Activated CD8-positive, alpha-beta T cell treated with anti-CD3 and anti-CD28 coated beads for 36 hours (primary cell): Measurements from ENCODE around the gene USH1G. TPM values are rescaled to one million over a fixed set of nuclear protein-coding genes. Genes with fewer than 3 reads are reported as not detected.

Source experiments
- ATAC-seq: fragments of 200-7000 bp; cut with Tn5 transposase; one replicate; pipeline ENCODE4 v1.10.0; 2021; ENCODE audit warnings: mild to moderate bottlenecking, moderate library complexity
- CTCF ChIA-PET: fragments of 350-600 bp; sonication (Branson Sonifier 250); formaldehyde crosslinking; loops from one replicate; lab custom pipeline; 2021; ENCODE audit warnings: antibody characterized with exemption; lab: Charles Lee
- POLR2A ChIA-PET: fragments of 350-600 bp; sonication (Branson Sonifier 250); formaldehyde crosslinking; loops from one replicate; lab custom pipeline; 2021; ENCODE audit warnings: antibody characterized with exemption; lab: Charles Lee
- DNase-seq: peaks from one replicate; pipeline ENCODE4 v3.0.0-alpha.2; 2020
- H3K27ac Mint-ChIP-seq: one replicate; pipeline ENCODE4 v1.8.0; 2021; ENCODE audit warnings: mild to moderate bottlenecking, mixed read lengths
- H3K27me3 Mint-ChIP-seq: one replicate; pipeline ENCODE4 v1.8.0; 2021; ENCODE audit warnings: mixed read lengths
- H3K36me3 Mint-ChIP-seq: one replicate; pipeline ENCODE4 v1.8.0; 2021; ENCODE audit warnings: low read depth, mixed read lengths
- H3K4me1 Mint-ChIP-seq: one replicate; pipeline ENCODE4 v1.8.0; 2021; ENCODE audit warnings: low read depth, mixed read lengths
- H3K4me3 Mint-ChIP-seq: one replicate; pipeline ENCODE4 v1.8.0; 2021; ENCODE audit warnings: mild to moderate bottlenecking, moderate library complexity, mixed read lengths
- H3K9me3 Mint-ChIP-seq: one replicate; pipeline ENCODE4 v1.8.0; 2021; ENCODE audit warnings: mixed read lengths
- CTCF ChIP-seq: fragments of 200-600 bp; IDR thresholded peaks from one replicate; pipeline ENCODE4 v1.8.0; 2022; ENCODE audit warnings: antibody characterized with exemption, mild to moderate bottlenecking
- intact Hi-C: fragments of 100-400 bp; cut with micrococcal nuclease; formaldehyde crosslinking; loops from one replicate; pipeline ENCODE4 v1.10.0; 2022
- total RNA-seq, 2 experiments: library from RNA; stranded (reverse); gene quantifications; one replicate each; pipeline ENCODE4 v1.2.3, GENCODE V29; 2021

Gene USH1G
- total RNA-seq, 2 experiments from 2014 or later = not detected

GRCh38 chr17:74879308-74879707 lies 43.7 kb downstream of the USH1G start:
- no peak for TF ChIP-seq CTCF
- H3K27me3 Mint-ChIP-seq = peaks cover under 1% of the 10 kb centered on the region
- H3K27ac Mint-ChIP-seq = no peak overlapping the region
- intact Hi-C loops = no loop called here
- ChIA-PET CTCF (interaction anchor here (1.1 to 13.9 kb wide), 4 partner anchors 17 to 88 kb away, joined by 3 to 139 read pairs (median 8); partner anchors contain the start of gene GRIN2C), POLR2A (no interaction called here)
- ATAC-seq (no peak), DNase-seq (no peak)
- H3K4me3 Mint-ChIP-seq = no peak overlapping the region
- no peaks in the 10 kb centered on the region for H3K9me3 Mint-ChIP-seq
- H3K4me1 Mint-ChIP-seq = peaks cover 6% of the 10 kb centered on the region
- no peaks in the 10 kb centered on the region for H3K36me3 Mint-ChIP-seq

- no peak for TF ChIP-seq CTCF
- Mint-ChIP-seq H3K4me3 (no peak overlapping the region), H3K27ac (no peak overlapping the region), H3K9me3 (no peaks in the 10 kb centered on the region), H3K27me3 (no peaks in the 10 kb centered on the region), H3K4me1 (peaks cover 8% of the 10 kb centered on the region), H3K36me3 (no peaks in the 10 kb centered on the region)
- DNase-seq (no peak), ATAC-seq (no peak)
- intact Hi-C loops = no loop called here
- ChIA-PET CTCF (interaction anchor here (0.9 to 13.9 kb wide), 5 partner anchors 17 to 221 kb away, joined by 3 to 139 read pairs (median 3); partner anchors contain the start of gene GRIN2C), POLR2A (no interaction called here)
Observed at GRCh38 chr17:74878658-74879057, 44.4 kb downstream of the USH1G start.

- no peak for ATAC-seq
- H3K9me3 Mint-ChIP-seq = no peaks in the 10 kb centered on the region
- H3K27ac Mint-ChIP-seq = no peak overlapping the region
- H3K4me3 Mint-ChIP-seq = no peak overlapping the region
- ChIA-PET POLR2A (interaction anchor here (0.6 kb wide), 1 partner anchor 19 kb away, joined by 3 read pairs; no protein-coding TSS in a partner anchor), CTCF (interaction anchor here (0.9 to 13.9 kb wide), 5 partner anchors 16 to 220 kb away, joined by 3 to 139 read pairs (median 3); partner anchors contain the start of gene GRIN2C)
- no peaks in the 10 kb centered on the region for H3K36me3 Mint-ChIP-seq
- peaks cover 8% of the 10 kb centered on the region for H3K4me1 Mint-ChIP-seq
- TF ChIP-seq CTCF = no peak
- no peak for DNase-seq
- H3K27me3 Mint-ChIP-seq = no peaks in the 10 kb centered on the region
- intact Hi-C loops = no loop called here
Observed at GRCh38 chr17:74877592-74878548, 45.2 kb downstream of the USH1G start.

GRCh38 chr17:74875977-74876593 lies 47.0 kb downstream of the USH1G start:
- H3K4me3 Mint-ChIP-seq = no peak overlapping the region
- no peaks in the 10 kb centered on the region for H3K27me3 Mint-ChIP-seq
- POLR2A ChIA-PET = interaction anchor here (1.1 to 1.3 kb wide), 2 partner anchors 12 to 14 kb away, joined by 3 read pairs; no protein-coding TSS in a partner anchor
- H3K9me3 Mint-ChIP-seq = no peaks in the 10 kb centered on the region
- DNase-seq = no peak
- ATAC-seq = no peak
- TF ChIP-seq CTCF = no peak
- intact Hi-C loops = no loop called here
- peaks cover 15% of the 10 kb centered on the region for H3K4me1 Mint-ChIP-seq
- no peaks in the 10 kb centered on the region for H3K36me3 Mint-ChIP-seq
- H3K27ac Mint-ChIP-seq = no peak overlapping the region
- CTCF ChIA-PET = interaction anchor here (0.9 to 13.9 kb wide), 7 partner anchors 14 to 158 kb away, joined by 3 to 139 read pairs (median 4); partner anchors contain the start of genes GRIN2C and MRPL58
